Measurements from ENCODE around the gene SOX6.

- TF ChIP-seq, protein P1, sequence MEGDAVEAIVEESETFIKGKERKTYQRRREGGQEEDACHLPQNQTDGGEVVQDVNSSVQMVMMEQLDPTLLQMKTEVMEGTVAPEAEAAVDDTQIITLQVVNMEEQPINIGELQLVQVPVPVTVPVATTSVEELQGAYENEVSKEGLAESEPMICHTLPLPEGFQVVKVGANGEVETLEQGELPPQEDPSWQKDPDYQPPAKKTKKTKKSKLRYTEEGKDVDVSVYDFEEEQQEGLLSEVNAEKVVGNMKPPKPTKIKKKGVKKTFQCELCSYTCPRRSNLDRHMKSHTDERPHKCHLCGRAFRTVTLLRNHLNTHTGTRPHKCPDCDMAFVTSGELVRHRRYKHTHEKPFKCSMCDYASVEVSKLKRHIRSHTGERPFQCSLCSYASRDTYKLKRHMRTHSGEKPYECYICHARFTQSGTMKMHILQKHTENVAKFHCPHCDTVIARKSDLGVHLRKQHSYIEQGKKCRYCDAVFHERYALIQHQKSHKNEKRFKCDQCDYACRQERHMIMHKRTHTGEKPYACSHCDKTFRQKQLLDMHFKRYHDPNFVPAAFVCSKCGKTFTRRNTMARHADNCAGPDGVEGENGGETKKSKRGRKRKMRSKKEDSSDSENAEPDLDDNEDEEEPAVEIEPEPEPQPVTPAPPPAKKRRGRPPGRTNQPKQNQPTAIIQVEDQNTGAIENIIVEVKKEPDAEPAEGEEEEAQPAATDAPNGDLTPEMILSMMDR (conservative IDR thresholded peaks at IDR 0.05): no peak
- no peak for TF ChIP-seq EZH2 (IDR thresholded peaks at IDR 0.05; ENCODE audit: low read depth)
Measured at GRCh38 chr11:15933886-15934625, 422.3 kb downstream of the SOX6 start.
